A673 (cell line): ENCODE data around the gene SRA1. TPM values are rescaled to one million over a fixed set of nuclear protein-coding genes. Genes with fewer than 3 reads are reported as not detected.
A peak's percentile ranks its signal among the peaks of the same experiment; 100 is the strongest.

ENCODE experiments used
- BruUV-seq: library from RNA; stranded (reverse); fragments of 400-500 nt; replicated peaks from 2 replicates; lab custom pipeline; 2021; lab: Mats Ljungman, UMichigan
- CTCF ChIA-PET: fragments of 300-600 bp; sonication (Branson Sonifier 250); formaldehyde crosslinking; loops from one replicate; lab custom pipeline; 2022; ENCODE audit warnings: antibody characterized with exemption; lab: Charles Lee
- POLR2A ChIA-PET: fragments of 300-600 bp; sonication (Branson Sonifier 250); formaldehyde crosslinking; loops from one replicate; lab custom pipeline; 2022; ENCODE audit warnings: antibody characterized with exemption; ENCODE audit not compliant: low non-redundant PET; lab: Charles Lee
- DNase-seq: peaks from one replicate; pipeline ENCODE4 v3.0.0-alpha.2; 2015; ENCODE audit warnings: low spot score
- H3K27ac ChIP-seq: fragments of 200-600 bp; sonication (generic); 2 replicates; pipeline ENCODE4 v1.5.1; 2016; ENCODE audit warnings: mixed run types, low read depth, mild to moderate bottlenecking, mixed read lengths, antibody characterized with exemption, low read length; ENCODE audit not compliant: poor library complexity, severe bottlenecking
- H3K27me3 ChIP-seq: fragments of 200-600 bp; sonication (generic); replicated peaks from 2 replicates; pipeline ENCODE4 v1.6.1; 2017; ENCODE audit warnings: mixed run types, low read depth, mild to moderate bottlenecking, mixed read lengths, antibody characterized with exemption, low read length; ENCODE audit not compliant: insufficient read depth, poor library complexity
- H3K36me3 ChIP-seq: fragments of 200-600 bp; sonication (generic); 2 replicates; pipeline ENCODE4 v1.6.1; 2016; ENCODE audit warnings: mixed run types, mild to moderate bottlenecking, mixed read lengths, antibody characterized with exemption, low read length; ENCODE audit not compliant: insufficient read depth, poor library complexity, severe bottlenecking
- H3K4me1 ChIP-seq: fragments of 200-600 bp; sonication (generic); 2 replicates; pipeline ENCODE4 v1.6.1; 2017; ENCODE audit warnings: mixed run types, mild to moderate bottlenecking, mixed read lengths, antibody characterized with exemption, low read length; ENCODE audit not compliant: insufficient read depth, poor library complexity, severe bottlenecking
- H3K4me3 ChIP-seq: fragments of 200-600 bp; sonication (generic); 2 replicates; pipeline ENCODE4 v1.5.1; 2016; ENCODE audit warnings: low read depth, mixed run types, mild to moderate bottlenecking, mixed read lengths, low read length; ENCODE audit not compliant: poor library complexity, severe bottlenecking
- H3K9me3 ChIP-seq: fragments of 200-600 bp; sonication (generic); 2 replicates; pipeline ENCODE4 v1.6.1; 2016; ENCODE audit warnings: mixed run types, low read depth, mild to moderate bottlenecking, mixed read lengths, antibody characterized with exemption, low read length; ENCODE audit not compliant: poor library complexity, severe bottlenecking
- EZH2 ChIP-seq: fragments of 200-600 bp; sonication (generic); IDR thresholded peaks from 2 replicates; pipeline ENCODE4 v1.6.1; 2017; ENCODE audit warnings: borderline replicate concordance, low read depth, mild to moderate bottlenecking, mixed read lengths, antibody characterized with exemption, low read length; ENCODE audit not compliant: poor library complexity, severe bottlenecking
- intact Hi-C: fragments of 100-400 bp; cut with micrococcal nuclease; formaldehyde crosslinking; loops from one replicate; pipeline ENCODE4 v1.10.0; 2022; ENCODE audit not compliant: unreplicated experiment
- total RNA-seq: library from RNA; stranded (reverse); gene quantifications from 2 replicates; pipeline ENCODE4 v1.2.3, GENCODE V29; 2021
- TF ChIP-seq, protein P1 (sequence below): fragments of 300-800, 200-600 bp; sonication (generic); conservative IDR thresholded peaks from 2 replicates; pipeline ENCODE4 v1.5.1; 2017; ENCODE audit warnings: low read depth, mild to moderate bottlenecking, antibody characterized with exemption, low read length, moderate library complexity, mixed read lengths

Gene SRA1
- total RNA-seq, 1 experiment from 2014 or later, result 55.1 TPM

GRCh38 chr5:140558542-140558941, 1.3 kb upstream of the SRA1 start:
- Histone ChIP-seq H3K36me3 (no peaks in the 10 kb centered on the region), H3K27me3 (no peaks in the 10 kb centered on the region), H3K4me3 (no peak overlapping the region), H3K9me3 (no peaks in the 10 kb centered on the region), H3K27ac (peak overlapping the region; percentile 95), H3K4me1 (peaks cover 19% of the 10 kb centered on the region)
- no peak for DNase-seq
- intact Hi-C loops, result loop anchor here (10.0 kb wide), 1 partner anchor 156 kb away; no protein-coding TSS in a partner anchor
- ChIA-PET CTCF (no interaction called here), POLR2A (no interaction called here)
- no TSS peak for BruUV-seq
- no peak for TF ChIP-seq EZH2
- TF ChIP-seq, protein P1, sequence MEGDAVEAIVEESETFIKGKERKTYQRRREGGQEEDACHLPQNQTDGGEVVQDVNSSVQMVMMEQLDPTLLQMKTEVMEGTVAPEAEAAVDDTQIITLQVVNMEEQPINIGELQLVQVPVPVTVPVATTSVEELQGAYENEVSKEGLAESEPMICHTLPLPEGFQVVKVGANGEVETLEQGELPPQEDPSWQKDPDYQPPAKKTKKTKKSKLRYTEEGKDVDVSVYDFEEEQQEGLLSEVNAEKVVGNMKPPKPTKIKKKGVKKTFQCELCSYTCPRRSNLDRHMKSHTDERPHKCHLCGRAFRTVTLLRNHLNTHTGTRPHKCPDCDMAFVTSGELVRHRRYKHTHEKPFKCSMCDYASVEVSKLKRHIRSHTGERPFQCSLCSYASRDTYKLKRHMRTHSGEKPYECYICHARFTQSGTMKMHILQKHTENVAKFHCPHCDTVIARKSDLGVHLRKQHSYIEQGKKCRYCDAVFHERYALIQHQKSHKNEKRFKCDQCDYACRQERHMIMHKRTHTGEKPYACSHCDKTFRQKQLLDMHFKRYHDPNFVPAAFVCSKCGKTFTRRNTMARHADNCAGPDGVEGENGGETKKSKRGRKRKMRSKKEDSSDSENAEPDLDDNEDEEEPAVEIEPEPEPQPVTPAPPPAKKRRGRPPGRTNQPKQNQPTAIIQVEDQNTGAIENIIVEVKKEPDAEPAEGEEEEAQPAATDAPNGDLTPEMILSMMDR, result no peak

DNA sequence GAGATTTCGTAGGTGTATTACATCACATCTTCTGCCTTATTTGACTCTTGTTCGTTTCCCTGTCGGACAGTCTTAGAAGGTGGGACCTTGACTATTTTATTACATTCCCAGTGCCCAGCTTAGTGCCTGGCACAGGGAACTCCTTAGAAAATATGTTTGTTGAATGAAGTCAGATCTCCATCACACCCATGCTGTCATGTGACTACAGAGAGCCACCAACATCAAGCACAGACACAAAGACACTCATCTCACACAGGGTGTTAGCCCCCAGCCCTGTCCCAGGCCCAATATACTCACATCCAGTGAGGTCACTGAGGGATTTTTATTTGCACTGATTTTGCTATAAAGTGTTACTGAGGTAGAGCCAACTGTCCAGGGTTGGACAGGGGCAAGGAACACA, 692 bp upstream of the SRA1 start:
- peak overlapping the region; percentile 82 for H3K4me3 ChIP-seq
- no TSS peak for BruUV-seq
- intact Hi-C loops, result loop anchor here (10.0 kb wide), 1 partner anchor 157 kb away; no protein-coding TSS in a partner anchor
- peak overlapping the region; percentile 95 for H3K27ac ChIP-seq
- CTCF ChIA-PET, result no interaction called here
- no peaks in the 10 kb centered on the region for H3K27me3 ChIP-seq
- peaks cover 5% of the 10 kb centered on the region for H3K36me3 ChIP-seq
- TF ChIP-seq, protein P1, result no peak
- TF ChIP-seq EZH2, result no peak
- H3K4me1 ChIP-seq, result peaks cover 14% of the 10 kb centered on the region
- no peaks in the 10 kb centered on the region for H3K9me3 ChIP-seq
- no peak for DNase-seq
- POLR2A ChIA-PET, result interaction anchor here (1.3 kb wide), 1 partner anchor 11 kb away, joined by 5 read pairs; no protein-coding TSS in a partner anchor

DNA sequence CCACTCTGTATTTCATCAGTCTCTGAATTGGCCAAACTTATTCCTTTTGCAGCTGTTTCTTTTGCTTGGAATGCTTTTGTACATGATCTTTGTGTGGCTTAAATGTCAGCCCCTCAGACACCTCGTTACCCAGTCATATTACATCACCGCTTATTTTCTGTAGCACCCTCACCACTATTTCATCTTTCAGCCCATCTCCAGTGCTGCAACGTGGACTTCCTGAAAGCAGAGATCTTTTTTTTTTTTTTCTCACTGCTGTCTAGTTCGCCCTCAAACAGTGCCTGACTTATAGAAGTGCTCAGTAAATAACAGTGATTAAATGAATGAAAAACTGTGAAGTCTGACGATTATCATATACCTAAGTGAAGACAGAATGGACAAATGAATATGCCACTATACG, 835 bp downstream of the SRA1 start:
- TF ChIP-seq, protein P1, result no peak
- no peak for TF ChIP-seq EZH2
- Histone ChIP-seq H3K27ac (peak overlapping the region; percentile 95), H3K27me3 (no peaks in the 10 kb centered on the region), H3K4me1 (peaks cover 14% of the 10 kb centered on the region), H3K9me3 (no peaks in the 10 kb centered on the region), H3K4me3 (peak overlapping the region; percentile 82), H3K36me3 (peaks cover 18% of the 10 kb centered on the region)
- ChIA-PET CTCF (no interaction called here), POLR2A (no interaction called here)
- no TSS peak for BruUV-seq
- no peak for DNase-seq
- intact Hi-C loops, result loop anchor here (10.0 kb wide), 1 partner anchor 158 kb away; no protein-coding TSS in a partner anchor
